SK-N-SH (cell line): ENCODE measurements around the gene TCOF1. TPM values are rescaled to one million over a fixed set of nuclear protein-coding genes. Genes with fewer than 3 reads are reported as not detected.

Source experiments
- CTCF ChIA-PET: fragments of 300-600, 350-600 bp; formaldehyde crosslinking; extraction: SDS; loops from one replicate; lab custom pipeline; 2021; lab: Yijun Ruan, JAX
- POLR2A ChIA-PET: fragments of 350-600 bp; sonication (Branson Sonifier 250); formaldehyde crosslinking; extraction: SDS; loops from one replicate; lab custom pipeline; 2020; ENCODE audit warnings: antibody characterized with exemption, inconsistent platforms; lab: Yijun Ruan, JAX
- DNase-seq: peaks from one replicate; pipeline ENCODE4 v3.0.0; 2012
- H2AFZ ChIP-seq: fragments of 200-600 bp; sonication (generic); 2 replicates; pipeline ENCODE4 v1.8.1; 2016; ENCODE audit warnings: antibody characterized with exemption, mild to moderate bottlenecking, low read depth
- H3F3A ChIP-seq: fragments of 200-600 bp; sonication (generic); replicated peaks from 2 replicates; pipeline ENCODE3; 2016; ENCODE audit warnings: antibody characterized with exemption, mild to moderate bottlenecking; ENCODE audit not compliant: insufficient read depth
- H3K27ac ChIP-seq, 2 experiments: fragments of 200-500 bp in 1 of 2; fragments of 200-600 bp in 1 of 2; sonication (Bioruptor generic) in 1 of 2; sonication (generic), shearing (Covaris generic) in 1 of 2; 2 replicates each; pipeline versions ENCODE4 v1.5.1 to v1.6.1; 2014 to 2016; ENCODE audit warnings: low read depth in 2 of 2, inconsistent platforms in 1 of 2, low read length in 1 of 2, mild to moderate bottlenecking in 1 of 2, mixed read lengths in 1 of 2
- H3K27me3 ChIP-seq: fragments of 200-600 bp; sonication (generic), shearing (Covaris generic); 2 replicates; pipeline ENCODE4 v1.6.1; 2016; ENCODE audit warnings: mixed run types; ENCODE audit not compliant: insufficient read depth
- H3K36me3 ChIP-seq, 2 experiments: fragments of 200-500 bp in 1 of 2; fragments of 200-600 bp in 1 of 2; sonication (Bioruptor generic) in 1 of 2; sonication (generic) in 1 of 2; replicated peaks in 1 of 2; 2 replicates each; pipeline versions ENCODE3 to v1.5.1; 2014 to 2016; ENCODE audit warnings: low read length in 1 of 2, mild to moderate bottlenecking in 1 of 2; ENCODE audit not compliant: insufficient read depth in 2 of 2, control insufficient read depth in 1 of 2
- H3K4me1 ChIP-seq, 2 experiments: fragments of 200-500 bp in 1 of 2; fragments of 200-600 bp in 1 of 2; sonication (Bioruptor generic) in 1 of 2; sonication (generic), shearing (Covaris generic) in 1 of 2; 2 replicates each; pipeline versions ENCODE4 v1.5.1 to v1.6.1; 2014 to 2016; ENCODE audit warnings: low read depth in 1 of 2, low read length in 1 of 2, mixed run types in 1 of 2; ENCODE audit not compliant: insufficient read depth in 2 of 2, control insufficient read depth in 1 of 2
- H3K4me2 ChIP-seq: fragments of 200-600 bp; sonication (generic), shearing (Covaris generic); 2 replicates; pipeline ENCODE4 v1.6.1; 2017; ENCODE audit warnings: mixed run types
- H3K4me3 ChIP-seq, 2 experiments: fragments of 200-500 bp in 1 of 2; fragments of 200-600 bp in 1 of 2; sonication (Bioruptor generic) in 1 of 2; sonication (generic), shearing (Covaris generic) in 1 of 2; 2 replicates each; pipeline versions ENCODE4 v1.5.1 to v1.8.1; 2014 to 2016; ENCODE audit warnings: low read depth in 2 of 2, inconsistent platforms in 1 of 2, low read length in 1 of 2, mild to moderate bottlenecking in 1 of 2, mixed read lengths in 1 of 2, moderate library complexity in 1 of 2
- H3K79me2 ChIP-seq: fragments of 200-600 bp; sonication (generic); 2 replicates; pipeline ENCODE4 v1.8.1; 2017; ENCODE audit warnings: mild to moderate bottlenecking; ENCODE audit not compliant: insufficient read depth
- H3K9ac ChIP-seq: fragments of 200-600 bp; sonication (generic); 2 replicates; pipeline ENCODE4 v1.6.1; 2017; ENCODE audit warnings: mixed run types
- H3K9me2 ChIP-seq: fragments of 200-600 bp; sonication (generic); 2 replicates; pipeline ENCODE4 v1.6.1; 2017; ENCODE audit warnings: mixed run types
- H3K9me3 ChIP-seq: fragments of 200-600 bp; sonication (generic); 2 replicates; pipeline ENCODE4 v1.6.1; 2017; ENCODE audit warnings: mixed run types, mild to moderate bottlenecking, moderate library complexity
- H4K20me1 ChIP-seq: fragments of 200-600 bp; sonication (generic); 2 replicates; pipeline ENCODE4 v1.6.1; 2017; ENCODE audit warnings: mild to moderate bottlenecking, mixed run types; ENCODE audit not compliant: insufficient read depth
- CHD2 ChIP-seq: fragments of 150-350 bp; IDR thresholded peaks from 2 replicates; pipeline ENCODE4 v1.6.1; 2018; ENCODE audit warnings: low read length; ENCODE audit not compliant: partially characterized antibody
- EP300 ChIP-seq, 2 experiments: IDR thresholded peaks; 2 replicates each; pipeline versions ENCODE4 v1.4.0 to v1.6.1; 2012; ENCODE audit warnings: borderline replicate concordance in 1 of 2, low read depth in 1 of 2, low read length in 1 of 2
- EZH2phosphoT487 ChIP-seq: fragments of 200-600 bp; sonication (generic); IDR thresholded peaks from 2 replicates; pipeline ENCODE4 v1.6.1; 2017; ENCODE audit warnings: low read depth, mixed run types, mild to moderate bottlenecking, antibody characterized with exemption, moderate library complexity, borderline replicate concordance
- FOSL2 ChIP-seq: IDR thresholded peaks from 2 replicates; pipeline ENCODE4 v1.4.0; 2012; ENCODE audit warnings: low read depth, mild to moderate bottlenecking, moderate library complexity, borderline replicate concordance
- FOXM1 ChIP-seq: IDR thresholded peaks from 2 replicates; pipeline ENCODE4 v1.4.0; 2012; ENCODE audit warnings: low read depth, mild to moderate bottlenecking
- GABPA ChIP-seq: IDR thresholded peaks from 2 replicates; pipeline ENCODE4 v1.4.0; 2012; ENCODE audit warnings: low read depth, mild to moderate bottlenecking
- MEF2A ChIP-seq: IDR thresholded peaks from 2 replicates; pipeline ENCODE4 v1.4.0; 2012; ENCODE audit warnings: low read depth, borderline replicate concordance
- MXI1 ChIP-seq: IDR thresholded peaks from 2 replicates; pipeline ENCODE4 v1.6.1; 2012; ENCODE audit warnings: mild to moderate bottlenecking, low read depth, low read length, improper control_type of control experiment
- RAD21 ChIP-seq: IDR thresholded peaks from 2 replicates; pipeline ENCODE4 v1.6.1; 2012; ENCODE audit warnings: mild to moderate bottlenecking, low read length
- RCOR1 ChIP-seq: fragments of 150-350 bp; IDR thresholded peaks from 2 replicates; pipeline ENCODE4 v1.6.1; 2017; ENCODE audit warnings: antibody characterized with exemption, low read length
- RXRA ChIP-seq: IDR thresholded peaks from 2 replicates; pipeline ENCODE4 v1.4.0; 2012; ENCODE audit warnings: low read depth, mild to moderate bottlenecking, borderline replicate concordance
- SIN3A ChIP-seq: IDR thresholded peaks from 2 replicates; pipeline ENCODE4 v1.6.1; 2012; ENCODE audit warnings: low read depth, mild to moderate bottlenecking, low read length, moderate library complexity, borderline replicate concordance
- SMC3 ChIP-seq: IDR thresholded peaks from 2 replicates; pipeline ENCODE4 v1.6.1; 2012; ENCODE audit warnings: low read depth, low read length, improper control_type of control experiment
- TAF1 ChIP-seq: IDR thresholded peaks from 2 replicates; pipeline ENCODE4 v1.6.1; 2012; ENCODE audit warnings: low read depth, mild to moderate bottlenecking, low read length, moderate library complexity, borderline replicate concordance
- WGBS: methylation state at CpG from one replicate; pipeline ENCODE4 v1.1.6; 2017; ENCODE audit warnings: low lambda C conversion rate; 5-methylcytosine and 5-hydroxymethylcytosine counted together
- polyA plus RNA-seq, 3 experiments: library from polyadenylated mRNA; depleted of rRNA; stranded (reverse); fragments of >200 nt; gene quantifications; 2 replicates each; pipeline ENCODE4 v1.2.3, GENCODE V29; 2012
- TF ChIP-seq, protein P1 (sequence below): fragments of 200-600 bp; sonication (generic); IDR thresholded peaks from 2 replicates; pipeline ENCODE4 v1.6.1; 2017; ENCODE audit warnings: antibody characterized with exemption, mild to moderate bottlenecking, moderate library complexity
- TF ChIP-seq, protein P2 (sequence below): IDR thresholded peaks from 2 replicates; pipeline ENCODE4 v1.4.0; 2012; ENCODE audit warnings: low read depth, borderline replicate concordance

The TCOF1 gene
- polyA plus RNA-seq, 1 of the 3 experiments (the other 2 are of a cell fraction), result 33.0 TPM

DNA sequence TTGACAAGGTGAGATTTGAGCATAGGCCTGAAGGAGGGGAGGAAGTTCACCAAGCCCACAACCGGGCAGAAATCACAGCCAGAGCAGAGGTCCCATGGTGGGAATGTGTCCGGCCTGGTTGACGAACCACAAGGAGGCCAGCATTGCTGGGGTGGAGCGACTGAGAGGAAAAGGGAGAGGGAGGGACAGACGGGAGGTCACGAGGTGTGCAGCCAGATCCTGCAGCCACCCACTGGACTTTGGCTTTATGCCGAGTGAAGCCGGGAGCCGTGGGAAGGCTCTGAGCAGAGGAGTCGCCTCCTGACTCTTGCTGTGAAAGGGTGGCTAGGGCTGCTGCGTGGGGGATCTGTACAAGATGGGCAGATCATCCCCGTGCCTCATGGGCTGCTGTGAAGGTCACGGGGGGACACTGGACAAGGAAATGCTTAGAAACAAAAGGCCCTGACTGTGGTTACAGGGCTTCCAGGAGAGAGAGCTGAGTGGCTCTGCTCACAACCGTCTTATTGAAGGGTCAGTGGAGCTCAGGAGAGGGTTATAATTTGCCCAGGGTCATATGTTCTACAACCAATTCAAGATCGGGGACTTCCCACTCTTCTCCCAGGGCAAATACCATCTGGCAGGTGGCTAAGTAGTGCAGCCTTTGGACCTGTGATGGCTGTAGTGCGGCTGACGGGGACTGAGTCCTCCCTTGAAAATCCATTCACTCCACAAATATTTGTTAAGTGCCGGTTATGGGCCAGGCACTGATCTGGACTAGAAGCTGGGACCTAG lies 70.8 kb downstream of the TCOF1 start:
- Histone ChIP-seq H3K4me1 (no peaks in the 10 kb centered on the region), H3K27me3 (no peaks in the 10 kb centered on the region), H3K4me3 (no peak overlapping the region), H3K9ac (no peak overlapping the region), H3K9me3 (no peaks in the 10 kb centered on the region), H3K9me2 (no peaks in the 10 kb centered on the region), H2AFZ (no peak overlapping the region), H3K27ac (no peak overlapping the region), H4K20me1 (no peaks in the 10 kb centered on the region), H3F3A (no peaks in the 10 kb centered on the region), H3K79me2 (no peaks in the 10 kb centered on the region), H3K4me2 (no peak overlapping the region), H3K36me3 (no peaks in the 10 kb centered on the region)
- ChIA-PET POLR2A (interaction anchor here (1.0 kb wide), 1 partner anchor 21 kb away, joined by 3 read pairs; the partner anchor contains the start of gene RPS14), CTCF (interaction anchor here (1.5 kb wide), 1 partner anchor 8 kb away, joined by 8 read pairs; no protein-coding TSS in a partner anchor)
- 73% methylated on average over 18 of the region's 18 CpGs for WGBS
- DNase-seq, result no peak
- TF ChIP-seq MEF2A (no peak), EP300 (IDR thresholded peaks at IDR 0.05; ENCODE audit: borderline replicate concordance in 1 of 2, low read depth in 1 of 2, low read length in 1 of 2) (no peak), MXI1 (no peak), FOXM1 (no peak), SIN3A (no peak), RAD21 (no peak), FOSL2 (no peak), RCOR1 (no peak)
- TF ChIP-seq, protein P1, sequence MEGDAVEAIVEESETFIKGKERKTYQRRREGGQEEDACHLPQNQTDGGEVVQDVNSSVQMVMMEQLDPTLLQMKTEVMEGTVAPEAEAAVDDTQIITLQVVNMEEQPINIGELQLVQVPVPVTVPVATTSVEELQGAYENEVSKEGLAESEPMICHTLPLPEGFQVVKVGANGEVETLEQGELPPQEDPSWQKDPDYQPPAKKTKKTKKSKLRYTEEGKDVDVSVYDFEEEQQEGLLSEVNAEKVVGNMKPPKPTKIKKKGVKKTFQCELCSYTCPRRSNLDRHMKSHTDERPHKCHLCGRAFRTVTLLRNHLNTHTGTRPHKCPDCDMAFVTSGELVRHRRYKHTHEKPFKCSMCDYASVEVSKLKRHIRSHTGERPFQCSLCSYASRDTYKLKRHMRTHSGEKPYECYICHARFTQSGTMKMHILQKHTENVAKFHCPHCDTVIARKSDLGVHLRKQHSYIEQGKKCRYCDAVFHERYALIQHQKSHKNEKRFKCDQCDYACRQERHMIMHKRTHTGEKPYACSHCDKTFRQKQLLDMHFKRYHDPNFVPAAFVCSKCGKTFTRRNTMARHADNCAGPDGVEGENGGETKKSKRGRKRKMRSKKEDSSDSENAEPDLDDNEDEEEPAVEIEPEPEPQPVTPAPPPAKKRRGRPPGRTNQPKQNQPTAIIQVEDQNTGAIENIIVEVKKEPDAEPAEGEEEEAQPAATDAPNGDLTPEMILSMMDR, result no peak

DNA sequence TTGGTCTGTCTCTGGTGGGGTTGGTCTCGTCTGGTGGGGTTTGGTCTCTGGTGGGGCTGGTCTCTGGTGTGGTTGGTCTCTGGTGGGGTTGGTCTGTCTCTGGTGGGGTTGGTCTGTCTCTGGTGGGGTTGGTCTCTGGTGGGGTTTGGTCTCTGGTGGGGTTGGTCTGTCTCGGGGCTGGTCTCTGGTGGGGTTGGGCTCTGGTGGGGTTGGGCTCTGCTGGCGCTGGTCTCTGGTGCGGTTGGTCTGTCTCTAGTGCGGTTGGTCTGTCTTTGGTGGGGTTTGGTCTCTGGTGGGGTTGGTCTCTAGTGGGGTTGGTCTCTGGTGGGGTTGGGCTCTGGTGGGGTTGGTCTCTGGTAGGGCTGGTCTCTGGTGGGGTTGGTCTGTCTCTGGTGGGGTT lies 71.5 kb downstream of the TCOF1 start:
- no peaks in the 10 kb centered on the region for H4K20me1 ChIP-seq
- H3K9me3 ChIP-seq, result no peaks in the 10 kb centered on the region
- no peaks in the 10 kb centered on the region for H3K27me3 ChIP-seq
- ChIA-PET POLR2A (interaction anchor here (1.0 kb wide), 1 partner anchor 20 kb away, joined by 3 read pairs; the partner anchor contains the start of gene RPS14), CTCF (no interaction called here)
- no peaks in the 10 kb centered on the region for H3K4me1 ChIP-seq
- no peak overlapping the region for H3K27ac ChIP-seq
- no peak for TF ChIP-seq CHD2
- TF ChIP-seq SMC3, result no peak
- TF ChIP-seq, protein P1, result no peak
- TF ChIP-seq EZH2phosphoT487, result no peak
- no peak for TF ChIP-seq RXRA
- no peak for TF ChIP-seq GABPA
- TF ChIP-seq, protein P2, sequence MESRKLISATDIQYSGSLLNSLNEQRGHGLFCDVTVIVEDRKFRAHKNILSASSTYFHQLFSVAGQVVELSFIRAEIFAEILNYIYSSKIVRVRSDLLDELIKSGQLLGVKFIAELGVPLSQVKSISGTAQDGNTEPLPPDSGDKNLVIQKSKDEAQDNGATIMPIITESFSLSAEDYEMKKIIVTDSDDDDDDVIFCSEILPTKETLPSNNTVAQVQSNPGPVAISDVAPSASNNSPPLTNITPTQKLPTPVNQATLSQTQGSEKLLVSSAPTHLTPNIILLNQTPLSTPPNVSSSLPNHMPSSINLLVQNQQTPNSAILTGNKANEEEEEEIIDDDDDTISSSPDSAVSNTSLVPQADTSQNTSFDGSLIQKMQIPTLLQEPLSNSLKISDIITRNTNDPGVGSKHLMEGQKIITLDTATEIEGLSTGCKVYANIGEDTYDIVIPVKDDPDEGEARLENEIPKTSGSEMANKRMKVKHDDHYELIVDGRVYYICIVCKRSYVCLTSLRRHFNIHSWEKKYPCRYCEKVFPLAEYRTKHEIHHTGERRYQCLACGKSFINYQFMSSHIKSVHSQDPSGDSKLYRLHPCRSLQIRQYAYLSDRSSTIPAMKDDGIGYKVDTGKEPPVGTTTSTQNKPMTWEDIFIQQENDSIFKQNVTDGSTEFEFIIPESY, result no peak
- no peak for TF ChIP-seq TAF1
- DNase-seq, result no peak
- no peak overlapping the region for H2AFZ ChIP-seq
- H3K4me2 ChIP-seq, result no peak overlapping the region
- H3K9ac ChIP-seq, result no peak overlapping the region
- H3K36me3 ChIP-seq, result no peaks in the 10 kb centered on the region
- 100% methylated on average over 3 of the region's 5 CpGs for WGBS
- no peaks in the 10 kb centered on the region for H3F3A ChIP-seq
- H3K4me3 ChIP-seq, result no peak overlapping the region
- H3K79me2 ChIP-seq, result no peaks in the 10 kb centered on the region
- H3K9me2 ChIP-seq, result no peaks in the 10 kb centered on the region
